Ovary (tissue), 3 donors: ENCODE results near the gene ROR2.

Experiments
- EP300 ChIP-seq: sonication (generic); formaldehyde crosslinking; IDR thresholded peaks from one replicate; pipeline ENCODE4 v1.6.1; 2017; ENCODE audit warnings: antibody characterized with exemption
- POLR2A ChIP-seq: fragments of 450-650 bp; IDR thresholded peaks from one replicate; pipeline ENCODE4 v1.6.1; 2017; ENCODE audit warnings: antibody characterized with exemption, mild to moderate bottlenecking, moderate library complexity
- TF ChIP-seq, protein P1 (sequence below), 3 donors: fragments of 450-650 bp in 2 of 3; fragments of 200-600 bp in 1 of 3; IDR thresholded peaks; one replicate each; pipeline versions ENCODE4 v1.5.1 to v1.8.0; 2016 to 2022; ENCODE audit warnings: antibody characterized with exemption in 3 of 3, mild to moderate bottlenecking in 1 of 3
- donor health status: DM: no; HTN: no; CAD: no.

DNA sequence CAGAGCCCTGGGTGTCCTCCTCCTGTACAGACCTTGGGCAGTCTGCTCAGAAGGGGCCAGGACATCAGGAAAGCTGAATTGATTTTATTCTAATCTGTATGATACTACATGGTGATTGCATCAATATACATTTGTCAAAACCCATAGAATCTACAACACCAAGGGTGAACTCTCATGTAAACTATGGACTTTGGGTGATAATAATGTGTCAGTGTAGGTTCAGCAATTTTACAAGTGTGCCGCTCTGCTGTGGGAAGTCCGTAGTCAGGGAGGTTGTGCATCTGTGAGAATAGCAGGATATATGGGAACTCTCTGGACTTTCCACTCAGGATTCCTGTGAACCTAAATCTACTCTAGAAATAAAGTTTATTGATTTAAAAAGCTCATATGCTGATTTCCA lies 371.1 kb downstream of the ROR2 start:
- TF ChIP-seq, protein P1, sequence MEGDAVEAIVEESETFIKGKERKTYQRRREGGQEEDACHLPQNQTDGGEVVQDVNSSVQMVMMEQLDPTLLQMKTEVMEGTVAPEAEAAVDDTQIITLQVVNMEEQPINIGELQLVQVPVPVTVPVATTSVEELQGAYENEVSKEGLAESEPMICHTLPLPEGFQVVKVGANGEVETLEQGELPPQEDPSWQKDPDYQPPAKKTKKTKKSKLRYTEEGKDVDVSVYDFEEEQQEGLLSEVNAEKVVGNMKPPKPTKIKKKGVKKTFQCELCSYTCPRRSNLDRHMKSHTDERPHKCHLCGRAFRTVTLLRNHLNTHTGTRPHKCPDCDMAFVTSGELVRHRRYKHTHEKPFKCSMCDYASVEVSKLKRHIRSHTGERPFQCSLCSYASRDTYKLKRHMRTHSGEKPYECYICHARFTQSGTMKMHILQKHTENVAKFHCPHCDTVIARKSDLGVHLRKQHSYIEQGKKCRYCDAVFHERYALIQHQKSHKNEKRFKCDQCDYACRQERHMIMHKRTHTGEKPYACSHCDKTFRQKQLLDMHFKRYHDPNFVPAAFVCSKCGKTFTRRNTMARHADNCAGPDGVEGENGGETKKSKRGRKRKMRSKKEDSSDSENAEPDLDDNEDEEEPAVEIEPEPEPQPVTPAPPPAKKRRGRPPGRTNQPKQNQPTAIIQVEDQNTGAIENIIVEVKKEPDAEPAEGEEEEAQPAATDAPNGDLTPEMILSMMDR (IDR thresholded peaks at IDR 0.05): no peak
- TF ChIP-seq EP300: no peak
- no peak for TF ChIP-seq POLR2A
